WERI-Rb-1 (cell line): ENCODE measurements around the gene COX5A.
"Not testable (repeated sequence)": the region's sequence is repeated elsewhere in the genome, so short reads cannot be mapped to it uniquely, and the experiment has no call there.

ENCODE experiments used
- DNase-seq: peaks from one replicate; pipeline ENCODE4 v3.0.0-alpha.2; 2020
- H3K27ac ChIP-seq: fragments of 250-450 bp; sonication (Bioruptor Pico); 2 replicates; pipeline ENCODE4 v1.5.1; 2020; ENCODE audit warnings: mild to moderate bottlenecking, moderate library complexity
- H3K27me3 ChIP-seq: fragments of 250-450 bp; sonication (Bioruptor Pico); 2 replicates; pipeline ENCODE4 v1.5.1; 2021; ENCODE audit warnings: mild to moderate bottlenecking, low read depth, moderate library complexity; ENCODE audit not compliant: insufficient read depth, severe bottlenecking
- H3K36me3 ChIP-seq: fragments of 250-450 bp; sonication (Bioruptor Pico); 2 replicates; pipeline ENCODE4 v1.5.1; 2020; ENCODE audit warnings: mild to moderate bottlenecking, moderate library complexity
- H3K4me3 ChIP-seq: 2 replicates; pipeline ENCODE4 v1.5.1; 2011; ENCODE audit warnings: low read depth, mild to moderate bottlenecking, control low read depth, low read length
- H3K9me3 ChIP-seq: fragments of 250-450 bp; sonication (Bioruptor Pico); 2 replicates; pipeline ENCODE4 v1.5.1; 2021; ENCODE audit warnings: mild to moderate bottlenecking, moderate library complexity; ENCODE audit not compliant: severe bottlenecking
- CTCF ChIP-seq: IDR thresholded peaks from 2 replicates; pipeline ENCODE4 v1.5.1; 2011; ENCODE audit warnings: low read depth, mild to moderate bottlenecking, control low read depth, inconsistent platforms, low read length

Gene COX5A

GRCh38 chr15:74889390-74889882 lies 48.4 kb downstream of the COX5A start:
- H3K27me3 ChIP-seq: no peaks in the 10 kb centered on the region
- H3K27ac ChIP-seq: peak overlapping the region; percentile 79
- no peak for TF ChIP-seq CTCF
- peak overlapping the region; percentile 95 for H3K4me3 ChIP-seq
- peaks cover 28% of the 10 kb centered on the region for H3K36me3 ChIP-seq
- no peaks in the 10 kb centered on the region for H3K9me3 ChIP-seq
- peak; percentile 36 for DNase-seq

DNA sequence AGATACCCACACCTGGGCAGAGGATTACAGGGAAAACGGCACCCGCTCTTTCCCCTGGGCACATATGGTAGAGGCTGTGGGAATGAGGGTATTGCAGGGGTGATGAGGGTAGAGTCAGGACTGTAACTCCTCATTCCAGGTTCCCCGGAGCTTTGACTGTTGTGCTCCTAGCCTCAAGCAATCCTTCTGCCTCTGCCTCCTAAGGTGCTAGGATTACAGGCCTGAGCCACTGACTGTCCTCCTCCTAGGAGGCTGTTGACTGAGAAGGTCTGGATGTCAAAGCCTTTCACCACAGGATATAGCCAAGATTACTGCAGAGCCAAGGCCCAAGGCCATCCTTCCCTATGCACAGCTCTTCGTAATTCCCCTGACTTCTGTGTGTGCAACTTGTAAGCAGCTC lies 49.2 kb downstream of the COX5A start:
- Histone ChIP-seq H3K27me3 (no peaks in the 10 kb centered on the region), H3K9me3 (no peaks in the 10 kb centered on the region), H3K4me3 (no peak overlapping the region), H3K36me3 (peaks cover 28% of the 10 kb centered on the region), H3K27ac (peak overlapping the region; percentile 79)
- TF ChIP-seq CTCF: no peak
- peak; percentile 54 for DNase-seq

GRCh38 chr15:74887537-74888193 lies 50.2 kb downstream of the COX5A start:
- H3K9me3 ChIP-seq, H3K27me3 ChIP-seq, H3K4me3 ChIP-seq, DNase-seq: not testable (repeated sequence)
- Histone ChIP-seq H3K36me3 (peaks cover 18% of the 10 kb centered on the region), H3K27ac (peak overlapping the region; percentile 79)

GRCh38 chr15:74885461-74885860 lies 52.4 kb downstream of the COX5A start:
- Histone ChIP-seq H3K27ac (no peak overlapping the region), H3K36me3 (no peaks in the 10 kb centered on the region), H3K4me3 (no peak overlapping the region), H3K27me3 (no peaks in the 10 kb centered on the region), H3K9me3 (peaks cover 3% of the 10 kb centered on the region)
- no peak for TF ChIP-seq CTCF
- no peak for DNase-seq

DNA sequence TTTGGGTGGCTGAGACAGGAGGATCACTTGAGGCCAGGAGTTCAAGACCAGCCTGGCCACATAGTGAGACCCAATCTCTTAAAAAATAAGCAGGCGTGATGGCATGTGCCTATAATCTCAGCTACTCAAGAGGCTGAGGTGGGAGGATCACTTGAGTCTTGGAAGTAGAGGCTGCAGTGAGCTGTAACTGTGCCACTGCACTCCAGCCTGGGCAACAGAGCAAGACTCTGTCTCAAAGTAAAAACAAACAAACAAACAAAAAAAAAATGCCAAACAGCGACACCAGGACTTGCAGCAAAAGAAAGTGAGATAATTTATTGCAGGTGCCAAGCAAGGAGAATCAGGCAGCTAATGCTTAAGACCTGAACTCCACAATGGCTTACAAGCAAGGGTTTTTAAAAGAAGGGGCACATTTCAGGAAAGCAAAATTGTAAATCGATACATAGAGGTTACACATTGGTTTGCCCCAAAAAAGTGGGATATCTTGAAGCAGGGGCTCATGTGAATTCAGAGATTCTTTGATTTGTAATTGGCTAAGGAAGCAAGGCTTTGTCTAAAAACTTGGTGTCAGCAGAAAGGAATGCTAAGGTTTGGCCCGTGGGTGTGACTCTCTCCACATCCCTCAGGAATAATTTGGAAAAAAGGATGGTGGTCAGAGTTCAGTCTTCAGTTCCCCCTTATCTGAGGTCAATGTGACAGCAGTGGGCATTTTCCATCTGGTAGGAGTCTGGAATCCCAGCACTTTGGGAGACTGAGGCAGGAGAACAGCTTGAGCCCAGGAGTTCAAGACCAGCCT lies 53.2 kb downstream of the COX5A start:
- TF ChIP-seq CTCF: no peak
- Histone ChIP-seq H3K4me3 (no peak overlapping the region), H3K36me3 (no peaks in the 10 kb centered on the region)

DNA sequence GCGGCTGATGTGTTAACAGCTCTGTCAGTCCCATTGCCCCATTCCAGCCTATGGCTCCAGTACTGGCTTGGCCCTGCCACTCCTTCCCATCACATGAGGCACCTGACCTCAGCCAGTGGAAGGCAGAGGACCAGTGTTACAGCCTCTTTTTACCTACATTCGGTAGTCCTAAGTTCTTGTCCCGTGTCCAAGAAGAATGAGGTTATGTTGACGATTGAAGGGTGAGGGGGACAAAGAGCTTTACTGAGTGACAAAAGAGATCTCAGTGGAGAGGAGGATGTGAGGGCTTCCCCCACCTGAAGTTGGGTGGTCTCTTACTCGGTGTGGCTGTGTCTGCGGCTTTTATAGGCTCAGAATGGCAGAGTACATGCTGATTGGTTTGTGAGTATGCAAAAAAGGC lies 55.3 kb downstream of the COX5A start:
- Histone ChIP-seq H3K36me3 (no peaks in the 10 kb centered on the region), H3K27ac (no peak overlapping the region), H3K27me3 (no peaks in the 10 kb centered on the region), H3K4me3 (no peak overlapping the region), H3K9me3 (peaks cover 3% of the 10 kb centered on the region)
- no peak for DNase-seq
- no peak for TF ChIP-seq CTCF

More for the DNA sequence above, 53.2 kb downstream of the COX5A start:
- Histone ChIP-seq H3K27me3 (no peaks in the 10 kb centered on the region), H3K27ac (no peak overlapping the region), H3K9me3 (peaks cover 3% of the 10 kb centered on the region)
- no peak for DNase-seq
